CD14-positive monocyte (primary cell): Measurements from ENCODE around the gene MEIS1. TPM values are rescaled to one million over a fixed set of nuclear protein-coding genes. Genes with fewer than 3 reads are reported as not detected.

Source experiments
- DNase-seq, 3 donors: peaks; one replicate each; pipeline ENCODE4 v3.0.0-alpha.2; 2011 to 2022
- H2AFZ ChIP-seq: 2 replicates; pipeline ENCODE4 v1.6.0; 2012; ENCODE audit warnings: mild to moderate bottlenecking, low read depth, low read length, inconsistent platforms; ENCODE audit not compliant: insufficient read depth, poor library complexity, severe bottlenecking
- H3K27ac ChIP-seq, 2 donors: 1 replicate in 1 of 2; 2 replicates in 1 of 2; pipeline ENCODE4 v1.5.1; 2012 to 2013; ENCODE audit warnings: low read length in 2 of 2, control low read depth in 1 of 2, inconsistent platforms in 1 of 2, low read depth in 1 of 2, mild to moderate bottlenecking in 1 of 2
- H3K27me3 ChIP-seq, 2 donors: one replicate each; pipeline versions ENCODE4 v1.6.0 to v1.6.1; 2011 to 2013; ENCODE audit warnings: low read length in 2 of 2; ENCODE audit not compliant: control insufficient read depth in 2 of 2, insufficient read depth in 2 of 2
- H3K36me3 ChIP-seq, 2 donors: replicated peaks in 1 of 2; 1 replicate in 1 of 2; 2 replicates in 1 of 2; pipeline versions ENCODE4 v1.5.1 to v1.6.1; 2012 to 2013; ENCODE audit warnings: low read length in 2 of 2, control low read depth in 1 of 2, inconsistent platforms in 1 of 2, mild to moderate bottlenecking in 1 of 2; ENCODE audit not compliant: insufficient read depth in 2 of 2, control insufficient read depth in 1 of 2
- H3K4me1 ChIP-seq, 2 donors: 1 replicate in 1 of 2; 2 replicates in 1 of 2; pipeline versions ENCODE4 v1.5.1 to v1.6.1; 2012 to 2013; ENCODE audit warnings: low read length in 2 of 2, control low read depth in 1 of 2, inconsistent platforms in 1 of 2, mild to moderate bottlenecking in 1 of 2, moderate library complexity in 1 of 2; ENCODE audit not compliant: insufficient read depth in 2 of 2, control insufficient read depth in 1 of 2
- H3K4me2 ChIP-seq: replicated peaks from 2 replicates; pipeline ENCODE3; 2012; ENCODE audit warnings: low read length, moderate library complexity, mild to moderate bottlenecking; ENCODE audit not compliant: poor library complexity, severe bottlenecking; ENCODE audit errors: extremely low read depth
- H3K4me3 ChIP-seq, 3 experiments: fragments of 200-600 bp in 1 of 3; sonication (generic) in 1 of 3; replicated peaks in 1 of 3; 1 replicate in 2 of 3; 2 replicates in 1 of 3; pipeline ENCODE4 v1.5.1; 2011 to 2013; ENCODE audit warnings: low read length in 3 of 3, mild to moderate bottlenecking in 3 of 3, control low read depth in 2 of 3, low read depth in 2 of 3, inconsistent platforms in 1 of 3, moderate library complexity in 1 of 3
- H3K79me2 ChIP-seq: 2 replicates; pipeline ENCODE4 v1.6.0; 2012; ENCODE audit warnings: mild to moderate bottlenecking, control low read depth, inconsistent platforms, low read length, moderate library complexity; ENCODE audit not compliant: insufficient read depth
- H3K9ac ChIP-seq: 2 replicates; pipeline ENCODE4 v1.6.0; 2017; ENCODE audit warnings: low read length, mild to moderate bottlenecking; ENCODE audit not compliant: insufficient read depth, poor library complexity, severe bottlenecking
- H3K9me3 ChIP-seq, 2 donors: replicated peaks in 1 of 2; 1 replicate in 1 of 2; 2 replicates in 1 of 2; pipeline versions ENCODE4 v1.5.1 to v1.6.1; 2012 to 2013; ENCODE audit warnings: low read length in 2 of 2, control low read depth in 1 of 2; ENCODE audit not compliant: control insufficient read depth in 1 of 2, insufficient read depth in 1 of 2
- H4K20me1 ChIP-seq: 2 replicates; pipeline ENCODE4 v1.6.0; 2012; ENCODE audit warnings: mild to moderate bottlenecking, low read length, control low read depth, moderate library complexity; ENCODE audit not compliant: insufficient read depth
- H3K27ac Mint-ChIP-seq, 7 donors: one replicate each; pipeline ENCODE4 v1.8.0; 2020; ENCODE audit warnings: mild to moderate bottlenecking in 7 of 7, mixed read lengths in 7 of 7, moderate library complexity in 6 of 7, inconsistent platforms in 2 of 7
- H3K27me3 Mint-ChIP-seq, 3 donors: one replicate each; pipeline ENCODE4 v1.8.0; 2021 to 2022; ENCODE audit warnings: low read depth in 3 of 3, mild to moderate bottlenecking in 3 of 3, mixed read lengths in 3 of 3, moderate library complexity in 3 of 3, inconsistent platforms in 1 of 3
- H3K36me3 Mint-ChIP-seq, 2 donors: one replicate each; pipeline ENCODE4 v1.8.0; 2020; ENCODE audit warnings: mixed read lengths in 2 of 2, inconsistent platforms in 1 of 2, mild to moderate bottlenecking in 1 of 2
- H3K4me1 Mint-ChIP-seq: one replicate; pipeline ENCODE4 v1.8.0; 2020; ENCODE audit warnings: mild to moderate bottlenecking, mixed read lengths
- H3K4me3 Mint-ChIP-seq, 2 donors: one replicate each; pipeline ENCODE4 v1.8.0; 2020; ENCODE audit warnings: mild to moderate bottlenecking in 2 of 2, mixed read lengths in 2 of 2, moderate library complexity in 1 of 2
- H3K9me3 Mint-ChIP-seq, 7 donors: one replicate each; pipeline ENCODE4 v1.8.0; 2020 to 2022; ENCODE audit warnings: mixed read lengths in 7 of 7, mild to moderate bottlenecking in 6 of 7, moderate library complexity in 6 of 7, inconsistent platforms in 2 of 7
- WGBS: methylation state at CpG from one replicate; pipeline ENCODE4 v1.1.5; 2013; ENCODE audit warnings: missing lambda C conversion rate; ENCODE audit not compliant: insufficient coverage; 5-methylcytosine and 5-hydroxymethylcytosine counted together
- intact Hi-C, 2 donors: fragments of 100-400 bp; cut with micrococcal nuclease; formaldehyde crosslinking; loops; one replicate each; pipeline versions ENCODE4 v1.15.0 to v1.15.1; 2023
- polyA plus RNA-seq, 3 donors: library from polyadenylated mRNA; depleted of rRNA in 1 of 3; unstranded in 2 of 3; stranded (reverse) in 1 of 3; fragments of 300-500 nt in 2 of 3; fragments of >200 nt in 1 of 3; fragmentation: Illumina TruSeq in 2 of 3; gene quantifications; 1 replicate in 2 of 3; 2 replicates in 1 of 3; pipeline ENCODE4 v1.2.3, GENCODE V29; 2012 to 2021
- TF ChIP-seq, protein P1 (sequence below): fragments of 200-600 bp; IDR thresholded peaks from one replicate; pipeline ENCODE4 v1.8.0; 2022; ENCODE audit warnings: antibody characterized with exemption, mild to moderate bottlenecking

MEIS1 gene
- polyA plus RNA-seq, 3 donors = 0.09 to 0.40 TPM; not detected in 1

DNA sequence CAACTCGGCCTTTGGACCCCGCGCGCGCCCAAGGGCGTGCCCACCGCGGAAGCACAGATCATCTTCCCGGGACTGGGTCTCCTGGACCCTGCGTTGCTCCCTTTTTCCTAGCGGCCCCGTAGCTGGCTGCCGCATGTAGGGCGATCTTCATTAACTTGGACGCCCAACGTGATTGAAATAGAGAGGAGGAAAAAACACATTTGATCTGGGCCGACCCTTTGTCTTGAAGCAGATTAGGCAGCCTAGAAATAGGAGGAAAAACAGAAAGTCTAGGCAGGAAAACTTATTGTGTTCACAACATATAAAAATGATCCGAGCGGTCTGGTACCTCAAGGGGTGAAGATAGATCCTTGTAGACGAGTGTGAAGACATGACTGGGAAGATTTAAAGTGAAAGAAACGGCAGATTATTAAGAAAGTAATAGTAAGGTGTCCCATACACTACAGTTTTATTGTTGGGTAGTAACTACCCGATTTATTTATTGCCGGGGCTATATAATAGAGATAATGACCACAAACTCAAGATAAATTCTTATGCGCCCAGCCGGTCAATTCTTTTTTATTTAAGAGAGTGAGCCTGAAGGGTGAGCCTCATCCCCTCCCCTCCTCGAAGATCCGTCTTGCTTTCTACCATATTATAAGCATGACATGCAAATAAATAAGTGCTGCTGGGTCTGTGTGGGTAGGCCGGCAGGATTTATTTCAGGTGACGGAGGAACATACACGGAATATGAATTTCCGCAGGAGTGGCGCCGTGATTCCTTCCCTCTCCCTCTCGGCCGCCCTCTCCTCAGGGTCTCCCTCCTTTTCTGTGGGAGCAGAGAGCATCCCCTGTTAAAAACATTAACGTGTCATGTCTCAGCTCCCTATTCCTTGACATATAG lies 147.4 kb downstream of the MEIS1 start:
- Mint-ChIP-seq H3K9me3 (peaks cover 0 to 8% (median 6%) of the 10 kb centered on the region in 7 donors), H3K27me3 (peaks cover 9 to 35% (median 10%) of the 10 kb centered on the region in 3 donors), H3K4me1 (peaks cover 9% of the 10 kb centered on the region), H3K4me3 (no peak overlapping the region), H3K36me3 (no peaks in the 10 kb centered on the region), H3K27ac (no peak overlapping the region)
- H2AFZ ChIP-seq = no peak overlapping the region
- no peak overlapping the region for H3K9ac ChIP-seq
- H3K4me2 ChIP-seq = no peak overlapping the region
- H3K4me1 ChIP-seq = peaks cover 6% of the 10 kb centered on the region in 2 donors
- H3K4me3 ChIP-seq = no peak overlapping the region
- peaks cover 92 to 100% of the 10 kb centered on the region in 2 donors for H3K27me3 ChIP-seq
- DNase-seq = no peak
- TF ChIP-seq, protein P1, sequence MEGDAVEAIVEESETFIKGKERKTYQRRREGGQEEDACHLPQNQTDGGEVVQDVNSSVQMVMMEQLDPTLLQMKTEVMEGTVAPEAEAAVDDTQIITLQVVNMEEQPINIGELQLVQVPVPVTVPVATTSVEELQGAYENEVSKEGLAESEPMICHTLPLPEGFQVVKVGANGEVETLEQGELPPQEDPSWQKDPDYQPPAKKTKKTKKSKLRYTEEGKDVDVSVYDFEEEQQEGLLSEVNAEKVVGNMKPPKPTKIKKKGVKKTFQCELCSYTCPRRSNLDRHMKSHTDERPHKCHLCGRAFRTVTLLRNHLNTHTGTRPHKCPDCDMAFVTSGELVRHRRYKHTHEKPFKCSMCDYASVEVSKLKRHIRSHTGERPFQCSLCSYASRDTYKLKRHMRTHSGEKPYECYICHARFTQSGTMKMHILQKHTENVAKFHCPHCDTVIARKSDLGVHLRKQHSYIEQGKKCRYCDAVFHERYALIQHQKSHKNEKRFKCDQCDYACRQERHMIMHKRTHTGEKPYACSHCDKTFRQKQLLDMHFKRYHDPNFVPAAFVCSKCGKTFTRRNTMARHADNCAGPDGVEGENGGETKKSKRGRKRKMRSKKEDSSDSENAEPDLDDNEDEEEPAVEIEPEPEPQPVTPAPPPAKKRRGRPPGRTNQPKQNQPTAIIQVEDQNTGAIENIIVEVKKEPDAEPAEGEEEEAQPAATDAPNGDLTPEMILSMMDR = no peak
- H3K36me3 ChIP-seq = no peaks in the 10 kb centered on the region
- no peaks in the 10 kb centered on the region for H4K20me1 ChIP-seq
- no peak overlapping the region for H3K27ac ChIP-seq
- 0% methylated on average over 15 of the region's 36 CpGs for WGBS
- intact Hi-C loops = no loop called here
- H3K79me2 ChIP-seq = no peaks in the 10 kb centered on the region
- H3K9me3 ChIP-seq = peaks cover 0 to 33% of the 10 kb centered on the region in 2 donors

DNA sequence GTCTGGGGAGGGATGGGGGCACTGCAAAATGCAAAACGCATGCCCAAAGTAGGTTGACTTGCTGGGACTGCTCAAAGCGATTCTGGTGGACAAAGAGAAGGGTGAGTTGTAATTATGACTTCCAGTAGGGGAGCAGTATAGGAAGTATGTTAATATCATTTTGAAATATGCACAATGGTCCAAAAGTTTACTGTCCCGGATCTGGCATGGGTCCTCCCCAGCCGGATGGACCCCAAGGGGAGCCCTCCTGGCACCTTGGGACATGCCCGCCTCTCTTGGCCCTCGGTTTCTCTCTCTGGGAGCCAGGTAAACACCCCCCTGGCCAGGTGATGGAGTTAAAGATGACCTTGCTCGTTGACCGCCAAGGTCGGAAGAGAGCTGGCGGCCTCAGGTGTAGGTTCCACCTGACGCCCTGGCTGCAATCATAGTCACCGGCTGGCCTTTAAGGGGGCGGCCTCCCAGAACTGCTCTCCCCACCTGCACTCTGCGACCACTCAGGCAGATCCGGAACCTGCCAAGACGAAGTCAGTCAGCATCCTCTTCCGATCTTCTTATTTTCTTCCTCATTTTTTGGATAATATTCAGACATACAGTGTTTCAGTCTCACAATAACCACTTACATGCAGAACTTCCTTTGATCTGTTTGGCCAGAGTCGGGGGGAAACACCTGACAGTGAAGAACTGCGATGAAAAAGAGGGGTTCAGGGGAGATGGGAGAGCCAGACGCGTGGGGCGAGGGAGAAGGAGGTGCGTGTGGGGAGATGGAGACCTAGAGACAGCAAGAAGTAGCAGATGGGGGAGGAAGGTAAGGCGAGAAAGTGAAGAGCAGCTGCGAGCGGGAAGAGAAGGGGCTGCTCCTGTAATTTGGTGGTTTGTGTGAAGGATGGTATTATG lies 148.3 kb downstream of the MEIS1 start:
- H3K9me3 Mint-ChIP-seq = peaks cover 0 to 6% (median 4%) of the 10 kb centered on the region in 7 donors
- no peaks in the 10 kb centered on the region for H3K4me1 ChIP-seq
- intact Hi-C loops = no loop called here
- H2AFZ ChIP-seq = no peak overlapping the region
- H3K4me3 ChIP-seq = no peak overlapping the region
- no peaks in the 10 kb centered on the region for H3K36me3 Mint-ChIP-seq
- no peaks in the 10 kb centered on the region for H3K36me3 ChIP-seq
- peaks cover 2% of the 10 kb centered on the region for H3K4me1 Mint-ChIP-seq
- peaks cover 9 to 26% (median 10%) of the 10 kb centered on the region in 3 donors for H3K27me3 Mint-ChIP-seq
- DNase-seq = no peak
- H3K9me3 ChIP-seq = peaks cover 0 to 24% of the 10 kb centered on the region in 2 donors
- no peak overlapping the region for H3K4me2 ChIP-seq
- H3K27ac Mint-ChIP-seq = no peak overlapping the region
- WGBS = under 1% methylated on average over 20 of the region's 26 CpGs
- no peaks in the 10 kb centered on the region for H4K20me1 ChIP-seq
- TF ChIP-seq, protein P1 = no peak
- no peaks in the 10 kb centered on the region for H3K79me2 ChIP-seq
- no peak overlapping the region for H3K27ac ChIP-seq
- H3K9ac ChIP-seq = no peak overlapping the region
- H3K4me3 Mint-ChIP-seq = no peak overlapping the region
- H3K27me3 ChIP-seq = peaks cover 83 to 95% of the 10 kb centered on the region in 2 donors
